NCI-H1436 treated with DMSO at 0.1 percent for 48 hours (cell line): Measurements from ENCODE around the gene LMBR1L.

Source experiments
- DNase-seq: peaks from one replicate; lab custom pipeline; 2025; lab: John Stamatoyannopoulos, UW

Gene LMBR1L

DNA sequence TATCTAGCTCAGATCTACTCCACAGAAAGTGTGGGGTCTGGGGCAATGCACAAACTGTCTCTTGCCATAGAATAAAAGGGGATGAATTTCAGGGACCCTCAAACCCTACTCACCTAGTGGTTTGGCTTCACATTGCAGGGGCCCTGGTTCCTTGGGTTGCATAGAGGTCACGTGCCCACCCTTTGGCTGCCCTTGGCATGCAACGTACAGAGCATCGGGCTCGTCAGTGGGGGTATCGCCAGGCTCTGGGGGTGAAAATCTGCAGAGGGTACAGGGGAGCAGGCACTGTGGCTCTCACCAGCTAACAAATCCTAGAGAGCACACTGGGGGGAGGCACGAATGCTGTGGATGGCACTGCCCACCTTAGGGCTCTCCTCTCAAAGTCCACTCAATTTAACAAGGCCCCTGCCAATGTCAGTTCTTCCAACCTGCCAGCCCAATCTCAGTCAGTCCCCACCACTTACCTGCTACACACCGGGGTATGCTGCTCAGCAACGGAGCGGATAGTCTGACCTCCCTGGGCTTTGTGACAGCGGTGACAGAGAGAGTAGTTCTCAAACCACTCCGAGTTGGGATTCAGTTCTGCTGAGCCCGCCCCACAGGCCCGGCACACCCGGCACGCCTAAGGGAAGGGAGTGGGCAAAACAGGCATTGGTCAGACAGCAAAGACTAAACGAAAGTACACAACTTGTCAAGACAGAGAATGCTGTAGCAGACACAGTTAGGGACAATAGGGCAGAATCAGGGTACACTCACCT, 58.0 kb downstream of the LMBR1L start:
- DNase-seq: no peak

GRCh38 chr12:49051777-49052438, 58.7 kb downstream of the LMBR1L start:
- DNase-seq: no peak

GRCh38 chr12:49051373-49051764, 59.3 kb downstream of the LMBR1L start:
- no peak for DNase-seq

GRCh38 chr12:49050507-49051372, 59.9 kb downstream of the LMBR1L start:
- DNase-seq: no peak

GRCh38 chr12:49049566-49050224, 61.0 kb downstream of the LMBR1L start:
- no peak for DNase-seq

DNA sequence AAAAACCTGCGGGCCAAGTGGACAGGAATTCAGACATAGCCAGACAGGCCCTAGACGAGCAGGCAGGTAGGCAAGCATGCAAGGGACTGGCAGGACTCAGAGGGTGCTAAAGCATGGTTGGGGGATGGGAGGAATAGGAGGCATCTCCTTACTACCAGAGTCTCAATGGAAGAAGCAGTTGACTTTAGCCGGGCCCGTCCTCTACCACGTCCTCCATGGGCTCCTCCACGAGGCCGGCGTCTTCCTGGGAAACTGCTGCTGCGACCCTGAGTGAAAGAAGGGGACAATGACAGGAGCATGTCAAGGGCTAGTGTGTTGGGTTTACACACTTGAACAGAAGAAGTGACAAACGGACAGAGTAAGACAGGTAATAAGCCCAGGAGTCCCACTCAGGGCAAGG, 61.7 kb downstream of the LMBR1L start:
- no peak for DNase-seq
